C1 segment of cervical spinal cord (tissue), 14 donors: ENCODE results near the gene ASIP.
"Not testable (repeated sequence)": the region's sequence is repeated elsewhere in the genome, so short reads cannot be mapped to it uniquely, and the experiment has no call there.

Source experiments
- DNase-seq, 14 donors: peaks; one replicate each; lab custom pipeline; 2025; lab: John Stamatoyannopoulos, UW

The ASIP gene

GRCh38 chr20:34240693-34241615 is at the start of gene ASIP:
Gene ASIP (plus strand): TSS chr20:34241423. CDS start chr20:34260375, 18,952 bp downstream.
- DNase-seq = no peak

- DNase-seq = no peak
Observed at GRCh38 chr20:34193051-34193450, 48.2 kb upstream of the ASIP start.

GRCh38 chr20:34199183-34199582 is 42.0 kb upstream of the ASIP start:
- no peak for DNase-seq

GRCh38 chr20:34200023-34200422 is 41.2 kb upstream of the ASIP start:
- no peak for DNase-seq

GRCh38 chr20:34201531-34201930 is 39.7 kb upstream of the ASIP start:
- DNase-seq = no peak

GRCh38 chr20:34205172-34205880 is 35.9 kb upstream of the ASIP start:
- not testable (repeated sequence) for DNase-seq

GRCh38 chr20:34209111-34209510 is 32.1 kb upstream of the ASIP start:
- no peak for DNase-seq

GRCh38 chr20:34210271-34210670 is 31.0 kb upstream of the ASIP start:
- DNase-seq = no peak

GRCh38 chr20:34211591-34211990 is 29.6 kb upstream of the ASIP start:
- DNase-seq = no peak

GRCh38 chr20:34213213-34213612 is 28.0 kb upstream of the ASIP start:
- no peak for DNase-seq

- peak in 12 of 14 donors; percentile 4 to 54 (median 34) for DNase-seq
Observed at GRCh38 chr20:34215711-34216381, 25.4 kb upstream of the ASIP start.

- no peak for DNase-seq
Observed at GRCh38 chr20:34216382-34216742, 24.9 kb upstream of the ASIP start.

GRCh38 chr20:34220561-34220960 is 20.7 kb upstream of the ASIP start:
- no peak for DNase-seq

GRCh38 chr20:34222208-34222607 is 19.0 kb upstream of the ASIP start:
- DNase-seq = no peak

- not testable (repeated sequence) for DNase-seq
Observed at GRCh38 chr20:34224251-34224650, 17.0 kb upstream of the ASIP start.

- no peak for DNase-seq
Observed at GRCh38 chr20:34231634-34232033, 9.6 kb upstream of the ASIP start.

GRCh38 chr20:34232494-34233087 is 8.6 kb upstream of the ASIP start:
- no peak for DNase-seq

- no peak for DNase-seq
Observed at GRCh38 chr20:34233687-34234086, 7.5 kb upstream of the ASIP start.

GRCh38 chr20:34235875-34236274 is 5.3 kb upstream of the ASIP start:
- no peak for DNase-seq

GRCh38 chr20:34237942-34238341 is 3.3 kb upstream of the ASIP start:
- no peak for DNase-seq

- no peak for DNase-seq
Observed at GRCh38 chr20:34240121-34240520, 1.1 kb upstream of the ASIP start.

GRCh38 chr20:34242015-34242414 is 792 bp downstream of the ASIP start:
- not testable (repeated sequence) for DNase-seq
